GM23338 (cell line): Measurements from ENCODE around the gene SLC4A8. TPM values are rescaled to one million over a fixed set of nuclear protein-coding genes. Genes with fewer than 3 reads are reported as not detected.

Experiments used
- ATAC-seq: fragments of 200-7000 bp; cut with Tn5 transposase; 3 replicates; pipeline ENCODE4 v1.9.1; 2020
- DNase-seq: peaks from one replicate; pipeline ENCODE4 v3.0.0-alpha.2; 2015; ENCODE audit warnings: low spot score
- H2AFZ ChIP-seq: fragments of 200-600 bp; sonication (generic); 2 replicates; pipeline ENCODE4 v1.8.0; 2016; ENCODE audit warnings: antibody characterized with exemption, mild to moderate bottlenecking, moderate library complexity
- H3F3A ChIP-seq: fragments of 200-600 bp; sonication (generic); replicated peaks from 2 replicates; pipeline ENCODE4 v1.8.0; 2017; ENCODE audit warnings: antibody characterized with exemption, mixed run types, low read depth
- H3K27ac ChIP-seq: fragments of 200-600 bp; sonication (generic); 2 replicates; pipeline ENCODE4 v1.6.1; 2016; ENCODE audit warnings: low read depth
- H3K27me3 ChIP-seq: fragments of 200-600 bp; sonication (generic); 2 replicates; pipeline ENCODE4 v1.8.0; 2016; ENCODE audit warnings: mild to moderate bottlenecking, mixed run types, moderate library complexity; ENCODE audit not compliant: insufficient read depth
- H3K36me3 ChIP-seq: fragments of 200-600 bp; sonication (generic); 2 replicates; pipeline ENCODE4 v1.8.0; 2016; ENCODE audit warnings: mild to moderate bottlenecking; ENCODE audit not compliant: insufficient read depth
- H3K4me1 ChIP-seq: fragments of 200-600 bp; sonication (generic); 2 replicates; pipeline ENCODE4 v1.8.0; 2016; ENCODE audit warnings: mild to moderate bottlenecking, moderate library complexity; ENCODE audit not compliant: insufficient read depth
- H3K4me2 ChIP-seq: fragments of 200-600 bp; sonication (generic); 2 replicates; pipeline ENCODE4 v1.7.1; 2017; ENCODE audit warnings: mixed run types
- H3K4me3 ChIP-seq: fragments of 200-600 bp; sonication (generic); 2 replicates; pipeline ENCODE4 v1.6.1; 2016; ENCODE audit warnings: mixed run types
- H3K79me2 ChIP-seq: fragments of 200-600 bp; sonication (generic); replicated peaks from 2 replicates; pipeline ENCODE4 v1.8.0; 2017; ENCODE audit warnings: mild to moderate bottlenecking; ENCODE audit not compliant: insufficient read depth
- H3K9me2 ChIP-seq: fragments of 200-600 bp; sonication (generic); 2 replicates; pipeline ENCODE4 v1.8.0; 2017; ENCODE audit not compliant: insufficient read depth
- H4K20me1 ChIP-seq: fragments of 200-600 bp; sonication (generic); replicated peaks from 2 replicates; pipeline ENCODE4 v1.8.0; 2017; ENCODE audit warnings: mild to moderate bottlenecking; ENCODE audit not compliant: insufficient read depth
- H3K27ac Mint-ChIP-seq: 2 replicates; pipeline ENCODE4 v1.8.0; 2020; ENCODE audit warnings: inconsistent platforms, mild to moderate bottlenecking, moderate library complexity, mixed read lengths
- H3K27me3 Mint-ChIP-seq: 3 replicates; pipeline ENCODE4 v1.8.0; 2022; ENCODE audit warnings: low read depth, mild to moderate bottlenecking, moderate library complexity, mixed read lengths, inconsistent platforms; ENCODE audit not compliant: insufficient read depth, poor library complexity
- H3K36me3 Mint-ChIP-seq: 3 replicates; pipeline ENCODE4 v1.8.0; 2021; ENCODE audit warnings: low read depth, mild to moderate bottlenecking, inconsistent platforms, moderate library complexity, mixed read lengths
- H3K4me1 Mint-ChIP-seq: 3 replicates; pipeline ENCODE4 v1.8.0; 2020; ENCODE audit warnings: mild to moderate bottlenecking, inconsistent platforms, mixed read lengths
- H3K4me3 Mint-ChIP-seq: 3 replicates; pipeline ENCODE4 v1.8.0; 2021; ENCODE audit warnings: moderate library complexity, mild to moderate bottlenecking, inconsistent platforms, mixed read lengths
- H3K9me3 Mint-ChIP-seq: 3 replicates; pipeline ENCODE4 v1.8.0; 2020; ENCODE audit warnings: moderate library complexity, mild to moderate bottlenecking, inconsistent platforms, mixed read lengths
- CREB1 ChIP-seq: fragments of 250-450 bp; sonication (Bioruptor Pico); IDR thresholded peaks from 2 replicates; pipeline ENCODE4 v1.5.0; 2020; ENCODE audit warnings: low read depth, mild to moderate bottlenecking, moderate library complexity
- EZH2 ChIP-seq: fragments of 200-600 bp; sonication (generic); IDR thresholded peaks from one replicate; pipeline ENCODE4 v1.8.0; 2017; ENCODE audit warnings: antibody characterized with exemption, mild to moderate bottlenecking, low read depth; ENCODE audit not compliant: unreplicated experiment
- EZH2phosphoT487 ChIP-seq: fragments of 200-600 bp; sonication (generic); IDR thresholded peaks from one replicate; pipeline ENCODE4 v1.8.1; 2018; ENCODE audit warnings: antibody characterized with exemption; ENCODE audit not compliant: unreplicated experiment
- JUNB ChIP-seq: IDR thresholded peaks from one replicate; pipeline ENCODE4 v1.6.1; 2016; ENCODE audit warnings: antibody characterized with exemption; ENCODE audit not compliant: unreplicated experiment
- NANOG ChIP-seq: IDR thresholded peaks from 2 replicates; pipeline ENCODE4 v1.6.1; 2016; ENCODE audit warnings: antibody characterized with exemption, borderline replicate concordance
- POLR2AphosphoS5 ChIP-seq: IDR thresholded peaks from 2 replicates; pipeline ENCODE4 v1.6.1; 2016; ENCODE audit warnings: antibody characterized with exemption, low read depth
- STAT1 ChIP-seq: IDR thresholded peaks from one replicate; pipeline ENCODE4 v1.6.1; 2016; ENCODE audit warnings: antibody characterized with exemption; ENCODE audit not compliant: unreplicated experiment
- ZNF114 ChIP-seq: fragments of 250-450 bp; sonication (Bioruptor Pico); IDR thresholded peaks from 2 replicates; pipeline ENCODE4 v1.5.0; 2020; ENCODE audit warnings: mild to moderate bottlenecking, moderate library complexity
- ZNF331 ChIP-seq: fragments of 250-450 bp; sonication (Bioruptor Pico); IDR thresholded peaks from 2 replicates; pipeline ENCODE4 v1.5.0; 2020; ENCODE audit warnings: low read depth, mild to moderate bottlenecking, moderate library complexity
- polyA plus RNA-seq: library from polyadenylated mRNA; unstranded; fragments of >200 nt; fragmentation: Nextera tagmentation; extraction: Ambion mirVana; gene quantifications from 2 replicates; pipeline ENCODE4 v1.2.1, GENCODE V29; 2016
- total RNA-seq: library from RNA; depleted of rRNA; stranded (reverse); fragments of >200 nt; shearing (Covaris generic); gene quantifications from 2 replicates; pipeline ENCODE4 v1.2.3, GENCODE V29; 2014
- TF ChIP-seq, protein P1 (sequence below), 2 experiments: fragments of 200-600 bp in 1 of 2; sonication (generic) in 1 of 2; conservative IDR thresholded peaks; 2 replicates each; pipeline versions ENCODE4 v1.5.1 to v1.6.1; 2016 to 2017; ENCODE audit warnings: antibody characterized with exemption in 2 of 2, low read depth in 2 of 2, mild to moderate bottlenecking in 2 of 2, moderate library complexity in 1 of 2
- TF ChIP-seq, protein P2 (sequence below): IDR thresholded peaks from one replicate; pipeline ENCODE4 v1.6.1; 2018; ENCODE audit warnings: antibody characterized with exemption; ENCODE audit not compliant: unreplicated experiment
- TF ChIP-seq, protein P3 (sequence below): IDR thresholded peaks from 2 replicates; pipeline ENCODE4 v1.6.1; 2016; ENCODE audit warnings: antibody characterized with exemption
- TF ChIP-seq, protein P4 (sequence below): fragments of 250-450 bp; sonication (Bioruptor Pico); IDR thresholded peaks from 2 replicates; pipeline ENCODE4 v1.5.0; 2020; ENCODE audit warnings: mild to moderate bottlenecking, moderate library complexity

Gene SLC4A8
- total and polyA plus RNA-seq, 2 experiments from 2014 or later: 7.6 to 9.2 TPM

DNA sequence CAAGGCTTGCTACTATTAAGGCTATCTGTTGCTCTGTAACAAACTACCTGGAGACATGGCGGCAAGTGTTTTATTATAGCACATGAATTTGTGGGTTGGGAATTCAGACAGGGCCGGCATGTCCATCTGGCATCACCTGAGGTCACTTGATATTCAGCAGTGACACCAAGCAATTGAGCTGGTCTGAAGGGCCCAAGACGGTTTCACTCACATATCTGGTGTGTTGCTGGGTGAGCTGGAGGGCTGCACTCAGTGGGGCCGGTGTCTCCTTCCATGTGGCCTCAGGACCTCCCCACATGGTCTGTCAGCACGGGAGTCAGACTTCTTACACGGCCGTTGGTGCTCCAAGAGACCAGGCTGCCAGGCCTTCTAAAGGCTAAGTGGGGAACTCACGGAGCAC lies 114.0 kb downstream of the SLC4A8 start:
- TF ChIP-seq, protein P1, sequence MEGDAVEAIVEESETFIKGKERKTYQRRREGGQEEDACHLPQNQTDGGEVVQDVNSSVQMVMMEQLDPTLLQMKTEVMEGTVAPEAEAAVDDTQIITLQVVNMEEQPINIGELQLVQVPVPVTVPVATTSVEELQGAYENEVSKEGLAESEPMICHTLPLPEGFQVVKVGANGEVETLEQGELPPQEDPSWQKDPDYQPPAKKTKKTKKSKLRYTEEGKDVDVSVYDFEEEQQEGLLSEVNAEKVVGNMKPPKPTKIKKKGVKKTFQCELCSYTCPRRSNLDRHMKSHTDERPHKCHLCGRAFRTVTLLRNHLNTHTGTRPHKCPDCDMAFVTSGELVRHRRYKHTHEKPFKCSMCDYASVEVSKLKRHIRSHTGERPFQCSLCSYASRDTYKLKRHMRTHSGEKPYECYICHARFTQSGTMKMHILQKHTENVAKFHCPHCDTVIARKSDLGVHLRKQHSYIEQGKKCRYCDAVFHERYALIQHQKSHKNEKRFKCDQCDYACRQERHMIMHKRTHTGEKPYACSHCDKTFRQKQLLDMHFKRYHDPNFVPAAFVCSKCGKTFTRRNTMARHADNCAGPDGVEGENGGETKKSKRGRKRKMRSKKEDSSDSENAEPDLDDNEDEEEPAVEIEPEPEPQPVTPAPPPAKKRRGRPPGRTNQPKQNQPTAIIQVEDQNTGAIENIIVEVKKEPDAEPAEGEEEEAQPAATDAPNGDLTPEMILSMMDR (conservative IDR thresholded peaks at IDR 0.05; ENCODE audit: low read depth in 2 of 2): no peak
- TF ChIP-seq STAT1: no peak
- TF ChIP-seq EZH2phosphoT487: no peak
- TF ChIP-seq, protein P2, sequence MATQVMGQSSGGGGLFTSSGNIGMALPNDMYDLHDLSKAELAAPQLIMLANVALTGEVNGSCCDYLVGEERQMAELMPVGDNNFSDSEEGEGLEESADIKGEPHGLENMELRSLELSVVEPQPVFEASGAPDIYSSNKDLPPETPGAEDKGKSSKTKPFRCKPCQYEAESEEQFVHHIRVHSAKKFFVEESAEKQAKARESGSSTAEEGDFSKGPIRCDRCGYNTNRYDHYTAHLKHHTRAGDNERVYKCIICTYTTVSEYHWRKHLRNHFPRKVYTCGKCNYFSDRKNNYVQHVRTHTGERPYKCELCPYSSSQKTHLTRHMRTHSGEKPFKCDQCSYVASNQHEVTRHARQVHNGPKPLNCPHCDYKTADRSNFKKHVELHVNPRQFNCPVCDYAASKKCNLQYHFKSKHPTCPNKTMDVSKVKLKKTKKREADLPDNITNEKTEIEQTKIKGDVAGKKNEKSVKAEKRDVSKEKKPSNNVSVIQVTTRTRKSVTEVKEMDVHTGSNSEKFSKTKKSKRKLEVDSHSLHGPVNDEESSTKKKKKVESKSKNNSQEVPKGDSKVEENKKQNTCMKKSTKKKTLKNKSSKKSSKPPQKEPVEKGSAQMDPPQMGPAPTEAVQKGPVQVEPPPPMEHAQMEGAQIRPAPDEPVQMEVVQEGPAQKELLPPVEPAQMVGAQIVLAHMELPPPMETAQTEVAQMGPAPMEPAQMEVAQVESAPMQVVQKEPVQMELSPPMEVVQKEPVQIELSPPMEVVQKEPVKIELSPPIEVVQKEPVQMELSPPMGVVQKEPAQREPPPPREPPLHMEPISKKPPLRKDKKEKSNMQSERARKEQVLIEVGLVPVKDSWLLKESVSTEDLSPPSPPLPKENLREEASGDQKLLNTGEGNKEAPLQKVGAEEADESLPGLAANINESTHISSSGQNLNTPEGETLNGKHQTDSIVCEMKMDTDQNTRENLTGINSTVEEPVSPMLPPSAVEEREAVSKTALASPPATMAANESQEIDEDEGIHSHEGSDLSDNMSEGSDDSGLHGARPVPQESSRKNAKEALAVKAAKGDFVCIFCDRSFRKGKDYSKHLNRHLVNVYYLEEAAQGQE: no peak
- TF ChIP-seq ZNF331 (CRISPR knock-in tag): no peak
- TF ChIP-seq, protein P3, sequence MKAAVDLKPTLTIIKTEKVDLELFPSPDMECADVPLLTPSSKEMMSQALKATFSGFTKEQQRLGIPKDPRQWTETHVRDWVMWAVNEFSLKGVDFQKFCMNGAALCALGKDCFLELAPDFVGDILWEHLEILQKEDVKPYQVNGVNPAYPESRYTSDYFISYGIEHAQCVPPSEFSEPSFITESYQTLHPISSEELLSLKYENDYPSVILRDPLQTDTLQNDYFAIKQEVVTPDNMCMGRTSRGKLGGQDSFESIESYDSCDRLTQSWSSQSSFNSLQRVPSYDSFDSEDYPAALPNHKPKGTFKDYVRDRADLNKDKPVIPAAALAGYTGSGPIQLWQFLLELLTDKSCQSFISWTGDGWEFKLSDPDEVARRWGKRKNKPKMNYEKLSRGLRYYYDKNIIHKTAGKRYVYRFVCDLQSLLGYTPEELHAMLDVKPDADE: no peak
- TF ChIP-seq JUNB: no peak
- no peak for TF ChIP-seq EZH2
- TF ChIP-seq, protein P4, sequence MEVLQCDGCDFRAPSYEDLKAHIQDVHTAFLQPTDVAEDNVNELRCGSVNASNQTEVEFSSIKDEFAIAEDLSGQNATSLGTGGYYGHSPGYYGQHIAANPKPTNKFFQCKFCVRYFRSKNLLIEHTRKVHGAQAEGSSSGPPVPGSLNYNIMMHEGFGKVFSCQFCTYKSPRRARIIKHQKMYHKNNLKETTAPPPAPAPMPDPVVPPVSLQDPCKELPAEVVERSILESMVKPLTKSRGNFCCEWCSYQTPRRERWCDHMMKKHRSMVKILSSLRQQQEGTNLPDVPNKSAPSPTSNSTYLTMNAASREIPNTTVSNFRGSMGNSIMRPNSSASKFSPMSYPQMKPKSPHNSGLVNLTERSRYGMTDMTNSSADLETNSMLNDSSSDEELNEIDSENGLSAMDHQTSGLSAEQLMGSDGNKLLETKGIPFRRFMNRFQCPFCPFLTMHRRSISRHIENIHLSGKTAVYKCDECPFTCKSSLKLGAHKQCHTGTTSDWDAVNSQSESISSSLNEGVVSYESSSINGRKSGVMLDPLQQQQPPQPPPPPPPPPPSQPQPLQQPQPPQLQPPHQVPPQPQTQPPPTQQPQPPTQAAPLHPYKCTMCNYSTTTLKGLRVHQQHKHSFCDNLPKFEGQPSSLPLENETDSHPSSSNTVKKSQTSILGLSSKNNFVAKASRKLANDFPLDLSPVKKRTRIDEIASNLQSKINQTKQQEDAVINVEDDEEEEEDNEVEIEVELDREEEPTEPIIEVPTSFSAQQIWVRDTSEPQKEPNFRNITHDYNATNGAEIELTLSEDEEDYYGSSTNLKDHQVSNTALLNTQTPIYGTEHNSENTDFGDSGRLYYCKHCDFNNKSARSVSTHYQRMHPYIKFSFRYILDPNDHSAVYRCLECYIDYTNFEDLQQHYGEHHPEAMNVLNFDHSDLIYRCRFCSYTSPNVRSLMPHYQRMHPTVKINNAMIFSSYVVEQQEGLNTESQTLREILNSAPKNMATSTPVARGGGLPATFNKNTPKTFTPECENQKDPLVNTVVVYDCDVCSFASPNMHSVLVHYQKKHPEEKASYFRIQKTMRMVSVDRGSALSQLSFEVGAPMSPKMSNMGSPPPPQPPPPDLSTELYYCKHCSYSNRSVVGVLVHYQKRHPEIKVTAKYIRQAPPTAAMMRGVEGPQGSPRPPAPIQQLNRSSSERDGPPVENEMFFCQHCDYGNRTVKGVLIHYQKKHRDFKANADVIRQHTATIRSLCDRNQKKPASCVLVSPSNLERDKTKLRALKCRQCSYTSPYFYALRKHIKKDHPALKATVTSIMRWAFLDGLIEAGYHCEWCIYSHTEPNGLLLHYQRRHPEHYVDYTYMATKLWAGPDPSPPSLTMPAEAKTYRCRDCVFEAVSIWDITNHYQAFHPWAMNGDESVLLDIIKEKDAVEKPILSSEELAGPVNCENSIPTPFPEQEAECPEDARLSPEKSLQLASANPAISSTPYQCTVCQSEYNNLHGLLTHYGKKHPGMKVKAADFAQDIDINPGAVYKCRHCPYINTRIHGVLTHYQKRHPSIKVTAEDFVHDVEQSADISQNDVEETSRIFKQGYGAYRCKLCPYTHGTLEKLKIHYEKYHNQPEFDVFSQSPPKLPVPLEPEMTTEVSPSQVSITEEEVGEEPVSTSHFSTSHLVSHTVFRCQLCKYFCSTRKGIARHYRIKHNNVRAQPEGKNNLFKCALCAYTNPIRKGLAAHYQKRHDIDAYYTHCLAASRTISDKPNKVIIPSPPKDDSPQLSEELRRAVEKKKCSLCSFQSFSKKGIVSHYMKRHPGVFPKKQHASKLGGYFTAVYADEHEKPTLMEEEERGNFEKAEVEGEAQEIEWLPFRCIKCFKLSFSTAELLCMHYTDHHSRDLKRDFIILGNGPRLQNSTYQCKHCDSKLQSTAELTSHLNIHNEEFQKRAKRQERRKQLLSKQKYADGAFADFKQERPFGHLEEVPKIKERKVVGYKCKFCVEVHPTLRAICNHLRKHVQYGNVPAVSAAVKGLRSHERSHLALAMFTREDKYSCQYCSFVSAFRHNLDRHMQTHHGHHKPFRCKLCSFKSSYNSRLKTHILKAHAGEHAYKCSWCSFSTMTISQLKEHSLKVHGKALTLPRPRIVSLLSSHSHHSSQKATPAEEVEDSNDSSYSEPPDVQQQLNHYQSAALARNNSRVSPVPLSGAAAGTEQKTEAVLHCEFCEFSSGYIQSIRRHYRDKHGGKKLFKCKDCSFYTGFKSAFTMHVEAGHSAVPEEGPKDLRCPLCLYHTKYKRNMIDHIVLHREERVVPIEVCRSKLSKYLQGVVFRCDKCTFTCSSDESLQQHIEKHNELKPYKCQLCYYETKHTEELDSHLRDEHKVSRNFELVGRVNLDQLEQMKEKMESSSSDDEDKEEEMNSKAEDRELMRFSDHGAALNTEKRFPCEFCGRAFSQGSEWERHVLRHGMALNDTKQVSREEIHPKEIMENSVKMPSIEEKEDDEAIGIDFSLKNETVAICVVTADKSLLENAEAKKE: no peak
- TF ChIP-seq POLR2AphosphoS5: no peak
- no peak for TF ChIP-seq ZNF114 (CRISPR knock-in tag)
- no peak for TF ChIP-seq NANOG
- no peak for TF ChIP-seq CREB1 (CRISPR knock-in tag)
- peaks cover 38% of the 10 kb centered on the region for H3K4me1 Mint-ChIP-seq
- no peak overlapping the region for H3K4me2 ChIP-seq
- DNase-seq: no peak
- no peak overlapping the region for H3K27ac ChIP-seq
- H4K20me1 ChIP-seq: no peaks in the 10 kb centered on the region
- 0 out of 2 replicates have a peak, but pooled peaks cover 3% of the 10 kb centered on the region for H3F3A ChIP-seq
- H3K79me2 ChIP-seq: no peaks in the 10 kb centered on the region
- H3K4me3 ChIP-seq: no peak overlapping the region
- H3K27ac Mint-ChIP-seq: no peak overlapping the region
- no peaks in the 10 kb centered on the region for H3K9me2 ChIP-seq
- no peak overlapping the region for H2AFZ ChIP-seq
- no peak overlapping the region for H3K4me3 Mint-ChIP-seq
- H3K27me3 Mint-ChIP-seq: peaks cover 14% of the 10 kb centered on the region
- H3K27me3 ChIP-seq: no peaks in the 10 kb centered on the region
- no peaks in the 10 kb centered on the region for H3K9me3 Mint-ChIP-seq
- peaks cover 10% of the 10 kb centered on the region for H3K4me1 ChIP-seq
- H3K36me3 ChIP-seq: no peaks in the 10 kb centered on the region; the same call in 1 of the 2 replicates
- no peaks in the 10 kb centered on the region for H3K36me3 Mint-ChIP-seq
- ATAC-seq: no peak
